ENCODE measurements around the gene PKD2. TPM values are rescaled to one million over a fixed set of nuclear protein-coding genes. Genes with fewer than 3 reads are reported as not detected.

The PKD2 gene
- total and polyA plus RNA-seq, 2 of the 4 experiments (the other 2 are of a cell fraction): 43.8 to 51.3 TPM

- no peaks in the 10 kb centered on the region for H3K79me1 ChIP-seq (ENCODE audit: low read depth in 1 of 2, low read length in 2 of 2)
- ChIA-PET CTCF (interaction anchor here (1.8 kb wide), 1 partner anchor 10 kb away, joined by 6 read pairs; no protein-coding TSS in a partner anchor), POLR2A (ENCODE audit: unreplicated experiment) (no interaction called here)
- in situ Hi-C loops (cut with MboI; ENCODE audit: low sequenced_read_pairs) (no loop called here), dilution Hi-C loops (cut with HindIII; ENCODE audit: low sequenced_read_pairs, unreplicated experiment) (no loop called here), intact Hi-C loops (cut with micrococcal nuclease) (no loop called here)
- H3K27me3 ChIP-seq (ENCODE audit: control insufficient read depth, insufficient read depth, low read length): peaks cover 4% of the 10 kb centered on the region; the same call in 1 of the 2 replicates
- H2BK120ac ChIP-seq (ENCODE audit: low read depth, low read length): no peak overlapping the region
- H3K4me1 ChIP-seq (ENCODE audit: control insufficient read depth, insufficient read depth, low read length): no peaks in the 10 kb centered on the region
- BruUV-seq (replicated peaks): no TSS peak
- H3K56ac ChIP-seq (ENCODE audit: extremely low read depth, insufficient read depth, low read length): no peak overlapping the region
- H2BK20ac ChIP-seq (ENCODE audit: low read depth, low read length): no peak overlapping the region
- no peak for DNase-seq
- no peak overlapping the region for H3K27ac ChIP-seq (ENCODE audit: insufficient read depth, low read length)
- H4K5ac ChIP-seq (ENCODE audit: low read depth, low read length): no peak overlapping the region
- H2AK9ac ChIP-seq (replicated peaks; ENCODE audit: low read depth, low read length, poor library complexity): no peak overlapping the region
- H3K36me3 ChIP-seq (ENCODE audit: control insufficient read depth, insufficient read depth, low read length): no peaks in the 10 kb centered on the region
- no peak overlapping the region for H3K18ac ChIP-seq (ENCODE audit: low read depth, low read length)
- H3K9me1 ChIP-seq (ENCODE audit: insufficient read depth, low read length): no peaks in the 10 kb centered on the region
- H4K20me1 ChIP-seq (ENCODE audit: insufficient read depth, low read length): no peaks in the 10 kb centered on the region
- H3K4me2 ChIP-seq (ENCODE audit: low read depth, low read length): no peak overlapping the region
- TF ChIP-seq ELK1 (IDR thresholded peaks at IDR 0.05; ENCODE audit: borderline replicate concordance, low read depth, low read length) (no peak), CEBPB (IDR thresholded peaks at IDR 0.05; ENCODE audit: low read depth, low read length) (no peak), CTCF (conservative IDR thresholded peaks at IDR 0.05; ENCODE audit: low read depth, low read length) (no peak), MXI1 (IDR thresholded peaks at IDR 0.05; ENCODE audit: borderline replicate concordance, low read depth, low read length) (no peak)
- H2BK5ac ChIP-seq (ENCODE audit: low read depth, low read length, poor library complexity, severe bottlenecking): no peak overlapping the region
- no peak overlapping the region for H3K9ac ChIP-seq (ENCODE audit: low read depth, low read length)
- H3K4me3 ChIP-seq (ENCODE audit: insufficient read depth, low read depth, low read length): no peak overlapping the region
- no peak overlapping the region for H3K23ac ChIP-seq (ENCODE audit: low read depth, low read length)
- no peak overlapping the region for H2AK5ac ChIP-seq (ENCODE audit: low read depth, low read length)
- no peaks in the 10 kb centered on the region for H3K9me3 ChIP-seq (ENCODE audit: control insufficient read depth, insufficient read depth, low read length)
- H3K4ac ChIP-seq (ENCODE audit: low read depth, low read length): no peak overlapping the region
- no peak overlapping the region for H2BK15ac ChIP-seq (ENCODE audit: low read depth, low read length)
- H4K8ac ChIP-seq (ENCODE audit: low read depth in 2 of 2, low read length in 2 of 2): no peak overlapping the region
- H4K91ac ChIP-seq (ENCODE audit: insufficient read depth, low read depth, low read length): no peak overlapping the region
- H2AFZ ChIP-seq (replicated peaks; ENCODE audit: low read length, poor library complexity): no peak overlapping the region
- WGBS, 2 experiments (ENCODE audit: extremely low coverage in 2 of 2, insufficient read length in 1 of 2): no CpG with 5 or more reads among the region's 2 CpGs
- ATAC-seq (ENCODE audit: low read depth): no peak
- H3K14ac ChIP-seq (replicated peaks; ENCODE audit: low read depth, low read length): no peak overlapping the region
Observed at GRCh38 chr4:87983996-87984395, 23.4 kb upstream of the PKD2 start.

All from IMR-90 (cell line).